ACC112 (cell line): ENCODE data around the gene JUP.

Source experiments
- H2AFZ ChIP-seq: fragments of 200-600 bp; sonication (generic); one replicate; pipeline ENCODE4 v1.6.0; 2017; ENCODE audit warnings: antibody characterized with exemption, low read length; ENCODE audit not compliant: unreplicated experiment
- H3K27ac ChIP-seq: fragments of 200-600 bp; sonication (generic); 2 replicates; pipeline ENCODE4 v1.5.1; 2014; ENCODE audit warnings: low read depth, mild to moderate bottlenecking, antibody characterized with exemption, low read length, moderate library complexity
- H3K27me3 ChIP-seq: fragments of 200-600 bp; sonication (generic); 2 replicates; pipeline ENCODE4 v1.6.1; 2014; ENCODE audit warnings: mild to moderate bottlenecking, antibody characterized with exemption, low read length, moderate library complexity, mixed read lengths; ENCODE audit not compliant: insufficient read depth
- H3K36me3 ChIP-seq: fragments of 200-600 bp; sonication (generic); 2 replicates; pipeline ENCODE4 v1.6.1; 2016; ENCODE audit warnings: mild to moderate bottlenecking, antibody characterized with exemption, low read length, moderate library complexity, mixed read lengths; ENCODE audit not compliant: insufficient read depth
- H3K4me1 ChIP-seq: fragments of 200-600 bp; sonication (generic); one replicate; pipeline ENCODE4 v1.6.1; 2016; ENCODE audit warnings: low read length, mixed read lengths; ENCODE audit not compliant: insufficient read depth, unreplicated experiment, control insufficient read depth
- H3K4me3 ChIP-seq: fragments of 200-600 bp; sonication (generic); 2 replicates; pipeline ENCODE4 v1.5.1; 2014; ENCODE audit warnings: mild to moderate bottlenecking, low read depth, low read length
- H3K79me2 ChIP-seq: fragments of 200-600 bp; sonication (generic); one replicate; pipeline ENCODE4 v1.6.0; 2016; ENCODE audit warnings: low read length; ENCODE audit not compliant: control insufficient read depth, unreplicated experiment, insufficient read depth

JUP gene

DNA sequence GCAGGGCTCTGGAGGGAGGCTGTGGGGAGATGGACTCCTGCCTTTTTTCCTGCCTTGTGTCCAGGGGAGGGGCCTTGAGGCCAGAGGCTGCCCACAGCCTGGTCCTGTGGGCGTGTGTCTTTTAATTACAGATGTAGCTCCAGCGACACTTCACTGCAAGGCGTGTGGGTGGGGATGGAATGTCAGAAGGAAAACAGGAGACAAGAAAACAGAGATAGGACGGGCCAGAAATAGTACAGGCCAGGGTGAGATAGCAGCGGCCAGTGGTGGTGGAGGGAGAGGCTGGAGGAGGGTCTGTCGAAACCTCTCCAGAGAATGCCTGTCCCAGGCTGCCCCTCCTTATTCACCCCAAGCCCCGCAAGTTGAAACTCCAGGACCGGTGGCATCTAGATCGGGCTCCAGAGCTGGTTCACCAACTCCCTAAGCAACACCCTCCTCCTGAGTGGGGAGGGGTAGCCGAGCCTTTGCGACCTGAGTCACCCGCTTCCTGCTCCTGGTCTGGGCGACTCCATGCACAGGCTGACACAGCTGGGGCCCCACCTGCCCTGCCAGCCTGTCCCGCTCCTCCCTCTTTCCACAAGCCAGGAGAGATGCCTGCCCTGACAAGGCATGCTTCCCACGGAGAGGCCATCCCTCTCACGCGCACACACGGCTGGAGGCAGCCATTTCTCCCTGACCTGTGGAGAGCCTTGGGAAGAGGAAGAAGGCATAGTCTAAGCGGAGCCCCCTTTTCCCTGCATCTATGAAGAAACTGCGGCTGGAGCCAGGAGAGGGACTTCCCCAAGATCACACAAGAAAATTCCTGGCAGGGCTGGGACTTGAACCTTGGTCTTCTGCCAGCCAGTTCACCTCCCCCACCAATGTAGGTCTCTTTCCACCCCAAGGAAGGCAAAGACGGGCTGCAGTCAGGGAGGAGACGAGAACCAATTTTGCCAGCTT lies 6.6 kb upstream of the JUP start:
- Histone ChIP-seq H3K27me3 (no peaks in the 10 kb centered on the region), H3K36me3 (no peaks in the 10 kb centered on the region), H3K79me2 (no peaks in the 10 kb centered on the region), H3K27ac (peak overlapping the region; percentile 42; the same call in 1 of the 2 replicates), H3K4me1 (peaks cover 16% of the 10 kb centered on the region), H3K4me3 (peak overlapping the region; percentile 43; the same call in 1 of the 2 replicates), H2AFZ (peak overlapping the region; percentile 95)

DNA sequence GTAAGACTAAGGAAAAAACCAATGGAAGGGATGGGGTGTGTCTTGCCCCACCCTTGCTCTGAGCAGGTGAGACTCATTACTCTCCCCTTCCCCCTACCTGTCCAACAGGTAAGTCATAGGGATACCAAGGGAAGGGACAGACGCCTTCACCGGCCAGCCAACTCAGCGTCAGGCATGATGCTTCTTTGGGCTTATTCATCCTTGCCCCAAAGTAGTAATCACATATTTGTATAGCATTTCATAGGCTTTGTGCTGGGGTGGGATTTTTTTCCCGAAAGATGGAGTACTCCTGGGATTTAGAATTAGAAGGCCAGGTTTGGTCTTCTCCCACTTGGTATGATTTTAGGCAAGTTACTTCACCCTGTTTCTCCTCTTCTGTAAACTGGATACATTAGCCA lies 509 bp upstream of the JUP start:
- Histone ChIP-seq H3K27me3 (peaks cover 20% of the 10 kb centered on the region), H2AFZ (no peak overlapping the region), H3K79me2 (no peaks in the 10 kb centered on the region), H3K4me3 (no peak overlapping the region), H3K36me3 (no peaks in the 10 kb centered on the region), H3K4me1 (no peaks in the 10 kb centered on the region), H3K27ac (no peak overlapping the region)

DNA sequence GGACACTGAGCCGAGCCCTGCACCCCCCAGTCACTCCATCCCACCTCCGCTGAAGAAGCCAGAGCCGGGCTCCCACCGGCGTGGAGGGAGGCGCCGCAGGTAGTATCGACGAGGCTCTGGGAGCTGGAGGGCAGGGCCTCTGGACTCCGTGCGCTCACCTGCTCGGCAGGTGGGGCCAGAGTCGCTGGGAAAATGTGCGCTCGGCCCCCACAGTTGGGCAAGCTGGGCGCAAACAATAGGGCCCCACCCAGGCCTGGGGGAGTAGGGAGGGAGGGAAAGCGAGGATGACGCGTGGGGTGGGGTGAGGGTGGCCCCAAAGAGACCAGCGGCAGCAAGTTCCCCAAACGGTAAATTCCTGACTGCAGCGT lies 668 bp downstream of the JUP start:
- H3K36me3 ChIP-seq, result no peaks in the 10 kb centered on the region
- H3K27ac ChIP-seq, result no peak overlapping the region
- H3K79me2 ChIP-seq, result no peaks in the 10 kb centered on the region
- H2AFZ ChIP-seq, result no peak overlapping the region
- H3K4me1 ChIP-seq, result no peaks in the 10 kb centered on the region
- H3K4me3 ChIP-seq, result peak overlapping the region; percentile 60
- H3K27me3 ChIP-seq, result peaks cover 20% of the 10 kb centered on the region

DNA sequence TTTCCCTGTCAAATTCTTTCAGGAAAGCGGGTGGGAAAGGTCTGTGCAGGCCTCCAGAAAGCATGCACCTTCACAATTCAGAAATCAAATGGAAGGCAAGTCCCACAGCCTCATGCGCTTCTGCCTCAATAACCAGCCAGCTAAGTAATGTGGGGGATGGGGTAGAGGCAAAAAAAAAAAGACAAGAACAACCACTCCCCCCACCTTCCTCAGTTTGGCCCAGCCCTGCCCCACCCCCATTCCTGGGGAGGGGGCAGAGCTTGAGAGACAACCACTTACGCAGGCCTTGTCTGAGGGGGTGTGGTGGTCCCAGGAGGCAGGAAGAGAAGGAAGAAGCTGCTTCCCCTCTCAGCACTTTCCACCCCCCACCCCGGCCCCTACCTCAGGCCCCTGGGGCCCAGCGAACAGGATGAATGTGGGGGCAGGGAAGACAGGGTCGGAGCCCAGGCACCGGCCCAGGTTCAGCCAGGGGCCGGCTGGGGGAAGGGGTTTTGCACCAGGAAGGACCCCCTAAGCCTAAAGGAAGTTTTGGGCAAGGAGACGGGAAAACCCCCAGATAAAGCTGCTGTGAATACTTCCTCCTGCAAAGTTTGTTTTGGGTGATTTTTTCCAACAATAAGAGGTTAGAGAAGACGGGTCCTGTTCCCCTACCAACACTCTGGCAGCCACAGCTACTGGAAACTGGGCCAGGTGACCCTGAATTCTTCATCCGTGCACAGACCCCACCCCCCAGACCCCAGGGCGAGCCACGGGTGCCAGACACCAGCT lies 1.2 kb downstream of the JUP start:
- no peaks in the 10 kb centered on the region for H3K4me1 ChIP-seq
- no peaks in the 10 kb centered on the region for H3K79me2 ChIP-seq
- no peaks in the 10 kb centered on the region for H3K36me3 ChIP-seq
- no peak overlapping the region for H2AFZ ChIP-seq
- H3K27me3 ChIP-seq, result peaks cover 20% of the 10 kb centered on the region
- no peak overlapping the region for H3K27ac ChIP-seq
- H3K4me3 ChIP-seq, result peak overlapping the region; percentile 60; the same call in 1 of the 2 replicates

DNA sequence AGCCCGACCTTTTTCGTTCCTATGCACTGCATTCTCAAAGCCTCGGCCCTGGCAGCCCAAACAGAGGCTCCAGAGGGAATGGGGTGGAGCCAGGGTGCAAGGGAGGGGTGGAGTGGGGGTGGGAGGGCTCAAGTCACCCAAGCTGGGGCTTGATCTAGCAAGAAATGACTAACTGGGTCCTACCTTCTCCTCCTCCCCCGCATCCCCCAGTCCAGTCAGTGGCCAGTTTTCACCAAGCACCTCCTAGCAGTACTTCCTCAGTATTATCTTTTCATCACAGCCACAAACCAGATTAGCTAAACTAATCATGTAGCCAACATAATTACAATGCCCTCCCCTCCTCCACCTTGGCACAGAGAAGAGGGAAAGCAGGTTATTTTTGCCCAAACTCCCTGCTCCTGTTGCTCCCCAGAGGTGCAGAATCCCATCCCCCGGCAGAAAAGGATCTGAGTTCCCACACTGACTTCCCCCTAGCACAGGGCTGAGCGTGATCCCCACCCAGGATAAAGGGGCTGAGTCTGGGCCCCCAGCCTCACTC lies 2.2 kb downstream of the JUP start:
- Histone ChIP-seq H3K79me2 (no peaks in the 10 kb centered on the region), H3K36me3 (no peaks in the 10 kb centered on the region), H3K27me3 (peaks cover 20% of the 10 kb centered on the region), H2AFZ (no peak overlapping the region), H3K4me3 (no peak overlapping the region), H3K27ac (no peak overlapping the region), H3K4me1 (no peaks in the 10 kb centered on the region)

DNA sequence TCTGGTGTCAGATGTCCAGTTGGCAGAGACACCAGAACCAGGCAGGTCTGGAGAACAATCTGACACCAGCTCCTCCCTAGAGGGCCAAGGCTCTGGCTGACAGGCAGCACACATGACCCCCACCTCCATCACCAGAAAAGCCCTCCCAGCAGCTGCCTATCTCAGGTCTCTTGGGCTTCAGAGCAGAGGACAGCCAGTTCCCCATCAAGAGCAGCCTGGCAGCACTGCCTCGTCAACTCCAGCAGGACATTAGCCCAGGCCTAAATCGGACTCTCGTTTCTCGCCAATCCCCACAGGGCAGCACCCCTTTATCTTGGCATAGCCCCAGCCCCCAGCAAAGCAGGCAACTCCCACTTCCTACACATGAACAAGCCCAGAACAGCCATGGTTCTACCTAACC lies 4.4 kb downstream of the JUP start:
- Histone ChIP-seq H3K4me3 (no peak overlapping the region), H3K4me1 (peaks cover 11% of the 10 kb centered on the region), H3K27ac (no peak overlapping the region), H3K36me3 (no peaks in the 10 kb centered on the region), H3K79me2 (no peaks in the 10 kb centered on the region), H3K27me3 (peaks cover 17% of the 10 kb centered on the region), H2AFZ (no peak overlapping the region)

DNA sequence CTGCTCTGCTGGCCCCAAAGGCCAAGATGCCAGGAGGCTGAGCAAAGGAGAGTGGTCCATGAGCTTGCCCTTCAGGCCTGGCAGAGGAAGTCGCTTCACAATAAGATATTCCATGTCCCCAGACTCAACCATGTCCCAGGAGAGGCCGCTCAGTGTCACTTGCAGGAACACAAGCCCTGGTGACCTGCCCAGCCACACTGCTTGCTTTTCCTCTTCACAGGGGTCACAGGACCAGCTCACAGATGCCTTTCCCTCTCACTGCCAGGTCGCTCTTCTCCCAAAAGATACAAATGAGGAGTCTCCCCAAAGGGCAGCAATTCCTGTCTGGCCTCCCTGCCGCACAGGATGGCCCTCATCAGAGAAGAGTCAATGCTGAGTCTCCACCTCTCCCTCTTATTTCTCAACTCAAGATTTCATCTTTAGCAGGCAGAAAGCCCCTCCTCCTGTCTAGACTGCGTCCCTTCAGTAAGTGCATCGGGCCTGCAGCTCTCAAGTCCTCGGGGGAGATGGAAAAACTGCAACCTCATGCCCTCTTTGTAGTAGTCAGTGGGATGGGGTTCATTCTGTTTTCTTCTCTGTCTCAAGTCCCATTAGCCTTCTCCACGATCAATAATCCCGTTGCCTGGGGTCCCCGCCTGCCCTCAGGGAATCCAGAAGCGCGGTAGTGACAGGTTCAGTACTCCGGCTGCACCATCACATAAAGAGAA lies 5.0 kb downstream of the JUP start:
- H2AFZ ChIP-seq, result no peak overlapping the region
- H3K36me3 ChIP-seq, result no peaks in the 10 kb centered on the region
- H3K27me3 ChIP-seq, result peaks cover 14% of the 10 kb centered on the region
- peaks cover 14% of the 10 kb centered on the region for H3K4me1 ChIP-seq
- no peak overlapping the region for H3K4me3 ChIP-seq
- H3K27ac ChIP-seq, result no peak overlapping the region
- no peaks in the 10 kb centered on the region for H3K79me2 ChIP-seq

DNA sequence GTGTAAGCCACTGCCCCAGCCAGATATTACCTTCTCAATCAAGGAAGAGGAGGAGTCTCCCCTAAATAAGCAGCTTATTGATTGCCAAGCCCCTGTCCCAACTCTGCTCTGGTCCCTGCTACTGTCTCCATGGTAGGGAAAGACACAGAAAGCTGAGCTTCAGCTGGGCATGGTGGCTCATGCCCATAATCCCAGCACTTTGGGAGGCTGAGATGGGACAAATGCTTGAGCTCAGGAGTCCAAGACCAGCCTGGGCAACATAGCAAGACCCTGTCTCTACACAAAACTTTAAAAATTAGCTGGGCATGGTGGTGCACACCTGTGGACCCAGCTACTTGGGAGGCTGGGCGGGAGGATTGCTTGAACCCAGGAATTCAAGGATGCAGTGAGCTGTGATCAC lies 6.6 kb downstream of the JUP start:
- Histone ChIP-seq H3K36me3 (no peaks in the 10 kb centered on the region), H3K79me2 (no peaks in the 10 kb centered on the region), H3K4me1 (peaks cover 14% of the 10 kb centered on the region), H3K4me3 (no peak overlapping the region), H3K27ac (no peak overlapping the region), H2AFZ (no peak overlapping the region), H3K27me3 (no peaks in the 10 kb centered on the region)

DNA sequence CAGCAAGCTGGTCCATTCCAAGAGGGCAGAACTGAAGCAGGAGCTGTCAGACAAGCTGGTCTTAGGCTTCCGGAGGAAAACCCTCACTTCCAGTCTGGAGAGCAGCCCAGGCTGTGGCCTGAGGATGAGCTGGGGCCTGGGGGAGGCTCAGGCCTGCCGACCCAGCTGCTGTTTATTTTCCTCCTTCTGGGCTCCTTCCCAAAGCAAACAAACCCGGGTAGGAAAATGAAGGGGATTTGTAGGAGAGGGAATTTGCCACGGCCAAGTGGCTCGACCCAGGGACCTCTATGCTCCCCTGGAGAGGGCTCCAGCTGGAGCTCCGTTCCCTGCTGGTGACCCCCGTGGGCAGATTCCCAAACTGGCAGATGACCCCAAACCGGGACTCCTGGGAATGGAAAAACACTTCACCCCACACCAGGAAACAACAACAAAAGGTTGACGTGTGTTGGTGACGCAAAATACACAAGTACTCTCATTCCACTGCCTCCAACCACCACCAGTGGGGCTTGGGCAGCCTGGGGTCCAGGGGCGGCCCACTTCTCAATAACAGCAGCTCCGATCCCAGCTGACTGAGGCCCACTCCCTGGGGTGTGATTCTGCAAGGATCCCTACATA lies 8.8 kb downstream of the JUP start:
- no peaks in the 10 kb centered on the region for H3K36me3 ChIP-seq
- peak overlapping the region; percentile 80 for H3K27ac ChIP-seq
- peaks cover 14% of the 10 kb centered on the region for H3K4me1 ChIP-seq
- H3K27me3 ChIP-seq, result no peaks in the 10 kb centered on the region
- no peaks in the 10 kb centered on the region for H3K79me2 ChIP-seq
- H2AFZ ChIP-seq, result peak overlapping the region; percentile 9
- H3K4me3 ChIP-seq, result no peak overlapping the region

DNA sequence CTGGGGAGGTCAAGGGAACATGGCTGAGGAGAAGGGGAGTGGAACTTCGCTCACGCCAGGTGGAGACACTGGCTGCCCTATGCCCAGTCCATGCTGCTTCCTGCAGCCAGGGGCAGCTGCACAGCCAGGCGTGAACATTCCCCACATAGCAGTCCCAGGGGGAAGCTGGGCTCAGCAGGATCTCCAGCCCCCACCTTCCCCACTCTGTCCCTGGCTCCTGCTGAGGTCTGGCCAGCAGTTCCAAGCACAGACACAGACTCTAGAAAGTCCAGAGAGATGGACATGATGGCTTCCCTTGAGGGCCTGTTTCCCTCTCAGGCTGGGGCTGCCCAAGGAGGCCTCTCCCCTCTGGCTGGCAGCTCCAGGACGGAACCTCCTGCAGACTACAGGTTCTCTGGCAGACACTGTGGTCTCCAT lies 9.3 kb downstream of the JUP start:
- Histone ChIP-seq H2AFZ (peak overlapping the region; percentile 9), H3K27me3 (no peaks in the 10 kb centered on the region), H3K4me1 (peaks cover 14% of the 10 kb centered on the region), H3K4me3 (no peak overlapping the region), H3K27ac (peak overlapping the region; percentile 80), H3K79me2 (no peaks in the 10 kb centered on the region), H3K36me3 (no peaks in the 10 kb centered on the region)
